AG09319 (cell line): ENCODE results near the gene PRDM4.
"Not testable (repeated sequence)": the region's sequence is repeated elsewhere in the genome, so short reads cannot be mapped to it uniquely, and the experiment has no call there.

ENCODE experiments used
- DNase-seq: peaks from one replicate; pipeline ENCODE4 v3.0.0-alpha.2; 2010; ENCODE audit warnings: low read depth; ENCODE audit errors: extremely low read depth
- TF ChIP-seq, protein P1 (sequence below): IDR thresholded peaks from 2 replicates; pipeline ENCODE4 v1.5.1; 2011; ENCODE audit warnings: low read depth, mild to moderate bottlenecking, inconsistent platforms, low read length, moderate library complexity

Gene PRDM4

DNA sequence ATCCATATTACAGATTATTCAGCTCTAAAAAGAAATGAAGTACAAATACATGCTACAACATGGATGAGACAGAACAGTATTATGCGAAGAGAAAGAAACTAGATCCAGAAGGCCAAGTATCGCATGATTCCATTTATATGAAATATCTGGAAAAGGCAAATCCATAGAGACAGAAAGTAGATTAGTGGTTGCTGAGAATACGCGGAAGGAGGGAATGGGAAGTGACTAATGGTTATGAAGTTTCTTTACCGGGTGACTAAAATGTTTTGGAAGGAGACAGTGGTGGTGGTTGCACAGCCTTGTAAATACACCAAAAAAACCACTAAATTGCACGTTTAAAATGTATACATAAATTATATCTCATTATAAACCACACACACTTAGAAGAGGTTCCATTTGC, 12.5 kb downstream of the PRDM4 start:
- peak; percentile 14 for DNase-seq
- TF ChIP-seq, protein P1, sequence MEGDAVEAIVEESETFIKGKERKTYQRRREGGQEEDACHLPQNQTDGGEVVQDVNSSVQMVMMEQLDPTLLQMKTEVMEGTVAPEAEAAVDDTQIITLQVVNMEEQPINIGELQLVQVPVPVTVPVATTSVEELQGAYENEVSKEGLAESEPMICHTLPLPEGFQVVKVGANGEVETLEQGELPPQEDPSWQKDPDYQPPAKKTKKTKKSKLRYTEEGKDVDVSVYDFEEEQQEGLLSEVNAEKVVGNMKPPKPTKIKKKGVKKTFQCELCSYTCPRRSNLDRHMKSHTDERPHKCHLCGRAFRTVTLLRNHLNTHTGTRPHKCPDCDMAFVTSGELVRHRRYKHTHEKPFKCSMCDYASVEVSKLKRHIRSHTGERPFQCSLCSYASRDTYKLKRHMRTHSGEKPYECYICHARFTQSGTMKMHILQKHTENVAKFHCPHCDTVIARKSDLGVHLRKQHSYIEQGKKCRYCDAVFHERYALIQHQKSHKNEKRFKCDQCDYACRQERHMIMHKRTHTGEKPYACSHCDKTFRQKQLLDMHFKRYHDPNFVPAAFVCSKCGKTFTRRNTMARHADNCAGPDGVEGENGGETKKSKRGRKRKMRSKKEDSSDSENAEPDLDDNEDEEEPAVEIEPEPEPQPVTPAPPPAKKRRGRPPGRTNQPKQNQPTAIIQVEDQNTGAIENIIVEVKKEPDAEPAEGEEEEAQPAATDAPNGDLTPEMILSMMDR = no peak

DNA sequence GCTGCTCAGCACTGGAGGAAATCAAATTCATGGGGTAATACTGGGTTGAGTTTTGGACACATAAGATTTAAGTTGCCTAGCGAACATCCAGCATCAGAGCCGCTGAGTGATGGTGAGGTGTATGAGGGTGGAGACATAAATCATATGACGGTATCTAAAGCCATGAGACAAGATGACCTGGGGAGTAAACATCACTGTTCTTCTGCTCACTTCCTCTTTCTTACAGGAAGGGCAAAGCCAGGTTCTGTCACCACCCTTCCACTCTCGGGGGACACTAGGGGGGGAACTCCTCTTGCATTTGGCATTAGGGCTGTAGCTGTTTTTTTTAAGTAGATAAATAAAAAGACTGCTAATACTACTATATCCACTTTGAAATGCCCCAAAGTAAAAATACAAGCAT, 24.0 kb downstream of the PRDM4 start:
- no peak for DNase-seq
- TF ChIP-seq, protein P1 = no peak

DNA sequence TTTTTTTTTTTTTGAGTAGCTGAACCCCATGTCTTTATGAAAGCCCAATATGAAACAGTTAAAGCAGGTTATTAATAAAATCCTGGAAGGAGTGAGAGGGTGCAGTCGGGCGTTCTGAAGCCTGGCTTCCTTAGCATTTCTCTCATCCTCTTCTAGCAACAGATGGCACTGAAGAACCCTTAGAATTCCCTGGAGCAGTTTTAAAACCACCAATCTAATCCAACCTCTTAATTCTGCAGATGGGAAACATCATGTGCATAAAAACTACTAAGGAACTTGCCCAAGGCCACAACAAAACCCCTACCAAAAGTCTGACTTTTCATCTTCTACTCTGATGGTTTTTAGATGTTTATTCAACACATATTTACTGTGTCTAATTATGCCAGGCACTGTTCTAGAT, 25.2 kb downstream of the PRDM4 start:
- TF ChIP-seq, protein P1 = no peak
- no peak for DNase-seq

DNA sequence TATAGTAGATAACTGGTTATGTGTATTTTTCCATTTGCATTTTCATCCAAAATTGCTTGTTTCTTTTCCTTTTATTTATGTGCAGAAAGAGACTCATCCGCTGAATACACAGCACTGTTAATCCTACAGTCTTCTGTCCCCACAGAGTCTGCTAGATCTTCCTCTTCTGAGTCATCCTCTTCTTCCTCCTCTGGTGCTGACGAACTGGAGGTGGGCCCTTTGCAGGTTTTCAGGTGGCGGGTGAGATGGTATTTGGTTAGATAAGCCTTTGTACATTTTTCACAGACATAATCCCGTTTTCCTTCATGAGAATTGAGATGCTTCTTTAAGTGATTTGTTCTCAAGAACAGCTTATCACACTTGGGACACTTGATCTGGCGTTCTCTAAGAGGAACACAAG, 26.8 kb downstream of the PRDM4 start:
- TF ChIP-seq, protein P1 = no peak

GRCh38 chr12:107732365-107732764, 28.6 kb downstream of the PRDM4 start:
- TF ChIP-seq, protein P1 = no peak
- DNase-seq = no peak

More for the DNA sequence above, 26.8 kb downstream of the PRDM4 start:
- no peak for DNase-seq

DNA sequence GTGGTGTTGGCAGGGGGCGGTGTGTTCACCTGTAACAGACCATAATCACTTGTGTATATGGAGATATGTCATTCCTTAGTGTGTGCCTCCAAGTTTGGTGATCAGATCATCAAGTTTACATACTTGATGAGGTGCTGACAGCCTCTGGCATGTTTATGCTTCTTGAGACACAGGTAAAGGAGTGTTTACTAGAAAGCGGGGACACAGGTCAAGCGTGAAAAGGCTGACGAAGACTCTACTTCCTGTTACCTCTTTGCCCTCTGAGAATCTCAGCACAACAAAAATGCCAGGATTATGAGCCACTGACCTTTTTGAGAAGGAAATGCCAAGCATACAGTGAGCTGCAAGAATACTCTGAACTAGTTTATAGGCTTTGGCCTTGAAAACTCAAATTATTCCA, 29.6 kb downstream of the PRDM4 start:
- TF ChIP-seq, protein P1 = no peak
- DNase-seq = no peak

DNA sequence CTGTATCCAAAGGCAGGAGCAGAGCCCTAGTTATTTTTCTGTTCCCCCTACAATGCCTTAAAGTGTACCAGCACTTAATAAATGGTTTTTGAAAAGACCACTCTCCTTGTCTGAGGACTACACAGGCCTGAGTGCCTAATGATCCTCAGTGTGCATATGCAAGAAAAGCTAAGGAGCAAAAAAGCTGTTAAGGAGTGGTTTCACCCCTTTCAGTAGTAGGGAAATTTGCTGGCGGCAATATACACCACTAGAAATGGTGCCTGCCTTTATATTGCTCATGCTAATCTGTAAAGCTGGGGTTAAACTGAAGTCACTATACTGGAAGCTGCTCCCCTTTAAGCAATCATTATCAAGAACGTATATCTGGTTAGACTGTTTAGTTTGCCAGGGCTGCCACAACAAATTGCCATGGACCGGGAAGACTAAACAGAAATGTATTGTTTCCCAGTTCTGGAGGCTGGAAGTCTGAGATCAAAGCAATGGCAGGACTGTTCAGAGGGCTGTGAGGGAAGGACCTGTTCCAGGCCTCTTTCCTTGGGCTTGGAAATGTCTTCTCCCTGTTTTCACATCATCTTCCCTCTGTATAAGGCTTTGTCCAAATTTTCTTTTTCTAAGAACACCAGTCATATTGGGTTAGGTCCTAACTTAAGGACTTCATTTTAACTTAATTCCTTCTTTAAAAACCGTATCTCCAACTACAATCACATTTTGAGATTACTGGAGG, 30.2 kb downstream of the PRDM4 start:
- no peak for DNase-seq
- TF ChIP-seq, protein P1 = no peak

- not testable (repeated sequence) for DNase-seq
These were observed 33.2 kb downstream of the PRDM4 start for GRCh38 chr12:107727742-107728141.

GRCh38 chr12:107727327-107727726, 33.6 kb downstream of the PRDM4 start:
- not testable (repeated sequence) for DNase-seq
